ENCODE measurements around the gene ZNF280D. TPM values are rescaled to one million over a fixed set of nuclear protein-coding genes. Genes with fewer than 3 reads are reported as not detected.

The ZNF280D gene
- total and polyA plus RNA-seq, 2 of the 8 experiments (the other 6 are each of a cell fraction or from before 2014, with no cell fraction given), result 7.4 to 27.5 TPM

GRCh38 chr15:56719021-56719612 is 14.2 kb downstream of the ZNF280D start (continued):
- TF ChIP-seq CTCF (IDR thresholded peaks at IDR 0.05; ENCODE audit: control extremely low read depth in 1 of 3, insufficient read depth in 1 of 3, low read depth in 1 of 3, low read length in 3 of 3), result no peak
- TF ChIP-seq, protein P1, sequence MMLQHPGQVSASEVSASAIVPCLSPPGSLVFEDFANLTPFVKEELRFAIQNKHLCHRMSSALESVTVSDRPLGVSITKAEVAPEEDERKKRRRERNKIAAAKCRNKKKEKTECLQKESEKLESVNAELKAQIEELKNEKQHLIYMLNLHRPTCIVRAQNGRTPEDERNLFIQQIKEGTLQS (IDR thresholded peaks at IDR 0.05; ENCODE audit: insufficient read depth, low read depth, low read length), result no peak
- no peak for TF ChIP-seq NANOG (IDR thresholded peaks at IDR 0.05; ENCODE audit: insufficient read depth, low read depth, low read length, poor library complexity, severe bottlenecking)
- no peak for TF ChIP-seq SIRT6 (IDR thresholded peaks at IDR 0.05; ENCODE audit: low read length)
- TF ChIP-seq BACH1 (IDR thresholded peaks at IDR 0.05; ENCODE audit: low read length), result no peak
- no peak for TF ChIP-seq SUZ12 (IDR thresholded peaks at IDR 0.05; ENCODE audit: low read length)

Data from H1 (cell line).